Hepatocyte (in vitro differentiated cells): Measurements from ENCODE around the gene ACO2. TPM values are rescaled to one million over a fixed set of nuclear protein-coding genes. Genes with fewer than 3 reads are reported as not detected.

Experiments used
- DNase-seq: peaks from one replicate; pipeline ENCODE4 v3.0.0-alpha.2; 2016; ENCODE audit warnings: low spot score
- H2AFZ ChIP-seq: fragments of 200-600 bp; sonication (generic); 2 replicates; pipeline ENCODE4 v1.6.0; 2016; ENCODE audit warnings: antibody characterized with exemption, mild to moderate bottlenecking
- H3K27ac ChIP-seq: fragments of 200-600 bp; sonication (generic); 2 replicates; pipeline ENCODE4 v1.5.1; 2016; ENCODE audit warnings: mild to moderate bottlenecking
- H3K27me3 ChIP-seq: fragments of 200-600 bp; sonication (generic); 2 replicates; pipeline ENCODE4 v1.6.1; 2016
- H3K36me3 ChIP-seq: fragments of 200-600 bp; sonication (generic); replicated peaks from 2 replicates; pipeline ENCODE4 v1.5.1; 2016; ENCODE audit warnings: low read depth; ENCODE audit not compliant: insufficient read depth
- H3K4me1 ChIP-seq: fragments of 200-600 bp; sonication (generic); 2 replicates; pipeline ENCODE4 v1.5.1; 2016; ENCODE audit warnings: mild to moderate bottlenecking, moderate library complexity; ENCODE audit not compliant: insufficient read depth
- H3K4me2 ChIP-seq: fragments of 200-600 bp; sonication (generic); 2 replicates; pipeline ENCODE4 v1.6.0; 2016
- H3K4me3 ChIP-seq: fragments of 200-600 bp; sonication (generic); 2 replicates; pipeline ENCODE4 v1.5.1; 2016; ENCODE audit warnings: mild to moderate bottlenecking
- H3K79me2 ChIP-seq: fragments of 200-600 bp; sonication (generic); 2 replicates; pipeline ENCODE4 v1.6.0; 2017; ENCODE audit warnings: mild to moderate bottlenecking
- H3K9me2 ChIP-seq: fragments of 200-600 bp; sonication (generic); replicated peaks from 2 replicates; pipeline ENCODE4 v1.6.0; 2017; ENCODE audit warnings: mild to moderate bottlenecking; ENCODE audit not compliant: insufficient read depth
- H3K9me3 ChIP-seq: fragments of 200-600 bp; sonication (generic); 2 replicates; pipeline ENCODE4 v1.5.1; 2016; ENCODE audit warnings: low read depth, mild to moderate bottlenecking
- H4K20me1 ChIP-seq: fragments of 200-600 bp; sonication (generic); 2 replicates; pipeline ENCODE4 v1.6.0; 2016; ENCODE audit warnings: mild to moderate bottlenecking; ENCODE audit not compliant: insufficient read depth, poor library complexity, severe bottlenecking
- CTCF ChIP-seq: fragments of 200-600 bp; sonication (generic); IDR thresholded peaks from 2 replicates; pipeline ENCODE4 v1.5.1; 2016; ENCODE audit warnings: antibody characterized with exemption, mild to moderate bottlenecking; ENCODE audit not compliant: poor library complexity
- EZH2 ChIP-seq: fragments of 200-600 bp; sonication (generic); IDR thresholded peaks from 2 replicates; pipeline ENCODE4 v1.6.1; 2016; ENCODE audit warnings: antibody characterized with exemption, mild to moderate bottlenecking, borderline replicate concordance
- EZH2phosphoT487 ChIP-seq: fragments of 200-600 bp; sonication (generic); IDR thresholded peaks from one replicate; pipeline ENCODE4 v1.6.1; 2018; ENCODE audit warnings: antibody characterized with exemption, mild to moderate bottlenecking, low read depth, moderate library complexity; ENCODE audit not compliant: unreplicated experiment, severe bottlenecking
- WGBS: methylation state at CpG from one replicate; pipeline ENCODE4 v1.1.6; 2016; ENCODE audit warnings: low lambda C conversion rate; ENCODE audit errors: missing lambda C conversion rate; 5-methylcytosine and 5-hydroxymethylcytosine counted together
- polyA plus RNA-seq: library from polyadenylated mRNA; unstranded; fragments of >200 nt; fragmentation: Nextera tagmentation; extraction: Ambion mirVana; gene quantifications from 2 replicates; pipeline ENCODE4 v1.2.1, GENCODE V29; 2016
- total RNA-seq: library from RNA; depleted of rRNA; stranded (reverse); fragments of >200 nt; gene quantifications from 2 replicates; pipeline ENCODE4 v1.2.3, GENCODE V29; 2014

ACO2 gene
- total and polyA plus RNA-seq, 2 experiments from 2014 or later: 129 to 196 TPM

GRCh38 chr22:41491374-41492100 is 22.6 kb downstream of the ACO2 start:
- Histone ChIP-seq H3K79me2 (peaks cover 95% of the 10 kb centered on the region), H3K36me3 (no peaks in the 10 kb centered on the region), H3K27ac (peak overlapping the region; percentile 9), H3K9me3 (no peaks in the 10 kb centered on the region), H3K4me2 (no peak overlapping the region), H3K9me2 (no peaks in the 10 kb centered on the region), H3K4me1 (peaks cover 42% of the 10 kb centered on the region), H3K27me3 (no peaks in the 10 kb centered on the region), H2AFZ (no peak overlapping the region), H4K20me1 (peaks cover 67% of the 10 kb centered on the region), H3K4me3 (no peak overlapping the region)
- no peak for DNase-seq
- no peak for TF ChIP-seq EZH2
- TF ChIP-seq CTCF: no peak
- TF ChIP-seq EZH2phosphoT487: no peak
- 68% methylated on average over 5 of the region's 5 CpGs for WGBS

DNA sequence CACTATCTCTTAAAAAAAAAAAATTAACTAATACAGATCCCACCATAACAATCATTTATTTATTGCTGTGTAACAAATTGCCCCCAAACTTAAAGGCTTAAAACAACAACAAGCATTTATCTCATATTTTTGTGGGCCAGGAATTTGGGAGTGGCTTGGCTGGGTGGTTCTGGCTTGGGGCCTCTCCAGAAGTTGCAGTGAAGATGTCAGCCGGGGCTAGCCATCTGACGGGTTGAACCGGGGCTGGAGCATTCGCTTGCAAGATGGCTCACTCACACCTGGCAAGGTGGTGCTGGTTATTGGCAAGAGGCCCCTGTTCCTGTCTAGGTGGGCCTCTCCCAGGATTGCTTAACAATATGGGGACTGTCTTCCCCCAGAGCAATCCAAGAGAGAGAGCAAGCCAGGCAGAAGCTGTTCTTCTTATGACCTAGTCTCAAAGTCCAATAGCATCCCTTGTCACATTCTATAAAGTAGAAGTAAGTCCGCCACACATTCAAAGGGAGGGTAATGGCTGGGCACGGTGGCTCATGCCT is 29.5 kb downstream of the ACO2 start:
- peak overlapping the region; percentile 31 for H3K27ac ChIP-seq
- H2AFZ ChIP-seq: no peak overlapping the region
- DNase-seq: no peak
- no peaks in the 10 kb centered on the region for H3K9me3 ChIP-seq
- peaks cover 88% of the 10 kb centered on the region for H3K79me2 ChIP-seq
- H3K4me3 ChIP-seq: no peak overlapping the region
- no peaks in the 10 kb centered on the region for H3K9me2 ChIP-seq
- H3K27me3 ChIP-seq: no peaks in the 10 kb centered on the region
- peaks cover 25% of the 10 kb centered on the region for H4K20me1 ChIP-seq
- WGBS: 89% methylated on average over 6 of the region's 6 CpGs
- H3K4me2 ChIP-seq: no peak overlapping the region
- H3K4me1 ChIP-seq: peaks cover 11% of the 10 kb centered on the region
- TF ChIP-seq EZH2phosphoT487: no peak
- no peak for TF ChIP-seq CTCF
- TF ChIP-seq EZH2: no peak
- no peaks in the 10 kb centered on the region for H3K36me3 ChIP-seq

DNA sequence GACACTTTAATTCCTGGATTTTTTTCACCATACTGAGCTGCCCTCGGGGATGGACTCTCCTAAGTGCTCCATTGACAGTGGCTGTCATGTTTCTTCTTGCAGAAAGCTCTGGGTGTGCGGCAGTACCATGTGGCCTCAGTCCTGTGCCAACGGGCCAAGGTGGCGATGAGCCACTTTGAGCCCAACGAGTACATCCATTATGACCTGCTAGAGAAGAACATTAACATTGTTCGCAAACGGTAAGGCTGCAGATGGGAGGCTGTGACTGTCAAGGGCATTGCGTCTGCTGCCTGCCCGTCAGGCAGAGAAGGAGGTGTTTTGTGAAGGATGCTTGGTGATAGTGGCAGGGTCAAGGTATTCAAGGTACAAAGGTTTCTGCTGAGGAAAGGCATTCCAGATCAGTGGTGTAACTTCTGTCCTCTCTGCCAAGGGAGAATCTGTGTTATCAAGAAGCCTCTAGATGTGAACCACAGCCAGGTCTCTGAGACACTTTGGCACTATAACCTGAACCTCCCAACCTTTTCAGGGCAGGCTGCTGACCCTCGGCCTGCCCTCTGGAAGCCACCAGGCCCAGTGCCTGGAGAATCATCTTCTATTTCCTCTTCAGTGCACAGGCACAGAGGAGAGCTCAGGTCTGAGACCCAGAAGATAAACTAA is 30.8 kb downstream of the ACO2 start:
- DNase-seq: no peak
- peaks cover 14% of the 10 kb centered on the region for H4K20me1 ChIP-seq
- H3K9me2 ChIP-seq: no peaks in the 10 kb centered on the region
- H3K27ac ChIP-seq: peak overlapping the region; percentile 15
- H3K4me1 ChIP-seq: peaks cover 11% of the 10 kb centered on the region
- peaks cover 80% of the 10 kb centered on the region for H3K79me2 ChIP-seq
- no peak overlapping the region for H3K4me3 ChIP-seq
- H3K36me3 ChIP-seq: no peaks in the 10 kb centered on the region
- no peak overlapping the region for H3K4me2 ChIP-seq
- H2AFZ ChIP-seq: no peak overlapping the region
- no peak for TF ChIP-seq CTCF
- no peak for TF ChIP-seq EZH2phosphoT487
- no peak for TF ChIP-seq EZH2
- H3K9me3 ChIP-seq: no peaks in the 10 kb centered on the region
- H3K27me3 ChIP-seq: no peaks in the 10 kb centered on the region
- WGBS: 89% methylated on average over 10 of the region's 10 CpGs
